NCI-H2171 (cell line): ENCODE data around the gene ZFC3H1.
"Not testable (repeated sequence)": the region's sequence is repeated elsewhere in the genome, so short reads cannot be mapped to it uniquely, and the experiment has no call there.

ENCODE experiments used
- DNase-seq: peaks from one replicate; lab custom pipeline; 2025; lab: John Stamatoyannopoulos, UW

Gene ZFC3H1

DNA sequence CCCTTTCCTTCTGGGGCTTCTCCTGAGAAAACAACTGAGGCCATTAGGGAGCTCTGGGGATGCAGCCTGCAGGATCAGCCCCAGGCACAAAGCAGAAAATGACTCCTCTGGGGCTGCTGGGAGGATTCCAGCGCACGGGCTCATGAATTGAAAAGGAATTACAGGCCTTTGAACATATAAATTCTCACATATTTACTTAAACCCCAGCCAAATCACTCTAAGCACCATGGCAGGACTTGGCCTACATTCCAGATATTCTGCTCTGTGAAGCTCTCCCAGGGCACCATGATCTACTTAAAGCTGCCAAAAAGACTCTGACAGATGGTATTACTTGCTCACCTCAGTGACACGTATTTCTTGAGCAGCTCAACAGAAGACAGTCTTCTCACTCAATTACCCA is 87.2 kb downstream of the ZFC3H1 start:
- no peak for DNase-seq

DNA sequence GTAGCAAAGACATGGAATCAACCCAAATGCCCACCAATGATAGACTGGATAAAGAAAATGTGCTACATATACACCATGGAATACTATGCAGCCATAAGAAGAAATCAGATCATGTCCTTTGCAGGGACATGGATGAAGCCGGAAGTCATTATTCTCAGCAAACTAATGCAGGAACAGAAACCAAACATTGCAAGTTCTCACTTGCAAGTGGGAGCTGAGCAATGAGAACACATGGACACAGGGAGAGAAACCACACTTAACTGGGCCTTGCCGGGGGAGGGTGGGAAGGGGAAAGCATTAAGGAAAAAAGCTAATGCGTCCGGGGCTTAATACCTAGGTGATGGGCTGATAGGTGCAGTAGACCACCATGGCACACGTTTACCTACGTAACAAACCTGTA is 93.8 kb downstream of the ZFC3H1 start:
- not testable (repeated sequence) for DNase-seq

DNA sequence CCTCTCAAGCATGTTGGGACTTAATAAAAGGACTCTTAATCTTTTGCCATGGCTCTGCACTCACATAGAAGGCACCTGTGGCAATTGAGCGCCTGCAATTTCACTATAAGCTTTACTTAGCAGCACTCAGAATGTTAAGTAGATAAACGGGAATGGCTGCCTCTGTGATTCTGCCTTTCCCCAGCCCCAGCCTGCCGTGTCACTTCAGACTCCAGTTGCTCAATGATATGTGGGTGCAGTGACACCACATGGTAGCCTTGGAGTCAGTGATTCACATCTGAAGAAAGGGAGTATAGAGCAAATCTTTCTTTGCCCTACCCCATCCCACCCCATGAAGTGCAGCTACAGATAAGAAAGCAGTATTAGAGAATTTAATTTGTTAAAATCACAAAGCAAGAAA is 96.1 kb downstream of the ZFC3H1 start:
- no peak for DNase-seq

DNA sequence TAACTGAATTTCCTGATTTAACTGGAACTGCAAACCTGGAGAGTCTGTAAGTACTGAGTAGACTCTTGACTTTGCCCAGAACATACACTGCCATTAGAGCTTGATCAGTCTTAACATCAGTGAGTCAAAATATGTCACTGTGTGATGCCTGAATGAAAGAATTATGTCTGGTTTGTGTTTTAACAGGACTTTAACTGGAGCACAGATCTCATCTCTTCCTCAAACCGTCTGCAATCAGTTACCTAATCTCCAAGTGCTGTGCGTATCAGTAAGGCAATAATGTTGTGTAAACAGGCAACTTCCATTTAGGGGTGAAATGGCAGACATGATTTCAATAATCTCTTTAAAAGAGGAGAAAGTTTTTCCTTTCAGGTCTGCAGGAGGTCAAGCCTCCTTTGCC is 97.0 kb downstream of the ZFC3H1 start:
- no peak for DNase-seq

DNA sequence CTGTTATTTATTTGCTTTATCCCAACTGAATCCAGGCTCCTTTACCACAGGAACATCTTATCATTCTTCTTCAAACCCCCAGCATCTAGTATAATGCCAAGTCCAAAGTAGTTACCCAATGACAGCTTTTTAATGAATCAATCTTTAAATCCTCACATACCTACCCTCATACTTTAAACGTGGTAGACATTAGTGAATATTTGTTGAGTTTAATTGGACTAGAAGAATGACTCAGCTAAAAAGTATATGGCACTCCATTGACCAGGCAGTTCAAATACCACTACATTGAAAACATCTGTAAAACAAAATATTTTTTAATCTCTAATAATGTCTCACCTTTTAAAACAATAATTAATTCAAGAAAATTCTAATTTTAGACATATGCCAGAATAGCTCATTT is 98.1 kb downstream of the ZFC3H1 start:
- DNase-seq, result no peak

DNA sequence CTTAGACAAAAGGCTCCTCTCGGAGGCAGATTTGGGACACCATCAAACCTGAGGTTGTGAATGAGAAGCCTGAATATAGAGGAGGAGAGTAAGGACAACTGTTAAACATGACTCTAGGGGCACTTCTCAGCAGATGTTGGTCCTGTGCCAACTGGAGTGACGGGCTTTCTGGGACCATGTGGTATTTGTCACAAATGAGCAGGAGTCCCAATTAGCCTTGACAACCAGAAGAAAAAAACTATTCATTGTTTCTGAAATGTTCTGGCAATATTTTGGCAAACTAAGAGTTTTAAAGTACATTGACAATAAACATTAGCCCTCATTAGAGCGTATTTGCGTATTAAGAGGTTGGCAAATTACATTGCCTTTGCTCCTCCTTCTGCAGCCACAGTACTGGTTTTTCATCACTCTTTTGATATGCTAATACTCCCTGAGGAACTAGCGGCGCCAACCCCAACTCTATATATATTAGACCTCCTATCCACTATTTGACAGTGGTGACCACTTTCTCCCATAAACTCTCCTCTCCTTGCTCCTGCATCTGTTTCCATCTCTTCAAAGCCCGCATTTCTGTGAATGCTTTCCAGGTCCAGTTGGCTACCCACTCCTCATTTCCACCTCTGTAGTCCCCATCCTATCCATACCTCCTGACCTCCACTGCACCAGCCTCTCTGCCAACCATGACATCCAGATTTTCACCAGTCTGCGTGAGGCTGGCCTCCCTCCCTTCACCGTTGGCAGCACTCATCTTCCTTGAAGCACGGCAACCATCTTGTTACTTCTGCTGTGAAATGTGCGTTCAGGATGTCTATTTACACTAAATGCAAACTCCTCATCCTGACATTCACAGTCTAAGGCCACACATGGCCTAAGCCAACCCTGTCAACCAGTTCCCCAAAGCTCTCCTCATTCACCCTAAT is 100.7 kb downstream of the ZFC3H1 start:
- DNase-seq, result peak; percentile 29
